IPS-15b (cell line): ENCODE data around the gene LYL1.
A peak's percentile ranks its signal among the peaks of the same experiment; 100 is the strongest.

Source experiments
- H3K27me3 ChIP-seq: one replicate; pipeline ENCODE4 v1.6.1; 2013; ENCODE audit warnings: low read length; ENCODE audit not compliant: control insufficient read depth, insufficient read depth
- H3K36me3 ChIP-seq: one replicate; pipeline ENCODE4 v1.6.1; 2013; ENCODE audit warnings: low read length; ENCODE audit not compliant: control insufficient read depth, insufficient read depth
- H3K4me1 ChIP-seq: one replicate; pipeline ENCODE4 v1.6.1; 2013; ENCODE audit warnings: mild to moderate bottlenecking, low read length; ENCODE audit not compliant: control insufficient read depth, insufficient read depth
- H3K4me3 ChIP-seq: one replicate; pipeline ENCODE4 v1.5.1; 2013; ENCODE audit warnings: low read depth, low read length
- H3K9ac ChIP-seq: one replicate; pipeline ENCODE4 v1.6.1; 2013; ENCODE audit warnings: low read depth, mild to moderate bottlenecking, low read length
- H3K9me3 ChIP-seq: one replicate; pipeline ENCODE4 v1.6.1; 2013; ENCODE audit warnings: mild to moderate bottlenecking, low read length; ENCODE audit not compliant: control insufficient read depth, insufficient read depth

Gene LYL1

DNA sequence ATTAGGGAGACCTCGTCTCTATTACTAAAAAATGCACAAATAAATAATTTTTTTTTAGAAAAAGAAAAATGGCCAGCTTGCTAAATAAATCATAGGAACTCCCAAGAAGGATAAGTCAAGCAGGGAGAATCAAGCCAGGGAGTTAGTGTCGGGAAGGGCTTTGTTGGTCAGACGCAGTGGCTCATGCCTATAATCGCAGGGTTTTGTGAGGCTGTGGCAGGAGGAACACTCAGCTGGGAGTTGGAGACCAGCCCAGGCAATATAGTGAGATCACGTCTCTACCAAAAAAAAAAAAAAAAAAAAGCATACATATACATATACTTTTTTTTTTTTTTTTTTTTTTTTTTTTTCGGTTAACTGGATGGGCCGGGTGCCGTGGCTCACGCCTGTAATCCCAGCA is 24.4 kb upstream of the LYL1 start:
- no peaks in the 10 kb centered on the region for H3K9me3 ChIP-seq
- H3K4me3 ChIP-seq = no peak overlapping the region
- H3K4me1 ChIP-seq = no peaks in the 10 kb centered on the region
- H3K36me3 ChIP-seq = peaks cover 14% of the 10 kb centered on the region
- no peaks in the 10 kb centered on the region for H3K27me3 ChIP-seq
- H3K9ac ChIP-seq = no peak overlapping the region

DNA sequence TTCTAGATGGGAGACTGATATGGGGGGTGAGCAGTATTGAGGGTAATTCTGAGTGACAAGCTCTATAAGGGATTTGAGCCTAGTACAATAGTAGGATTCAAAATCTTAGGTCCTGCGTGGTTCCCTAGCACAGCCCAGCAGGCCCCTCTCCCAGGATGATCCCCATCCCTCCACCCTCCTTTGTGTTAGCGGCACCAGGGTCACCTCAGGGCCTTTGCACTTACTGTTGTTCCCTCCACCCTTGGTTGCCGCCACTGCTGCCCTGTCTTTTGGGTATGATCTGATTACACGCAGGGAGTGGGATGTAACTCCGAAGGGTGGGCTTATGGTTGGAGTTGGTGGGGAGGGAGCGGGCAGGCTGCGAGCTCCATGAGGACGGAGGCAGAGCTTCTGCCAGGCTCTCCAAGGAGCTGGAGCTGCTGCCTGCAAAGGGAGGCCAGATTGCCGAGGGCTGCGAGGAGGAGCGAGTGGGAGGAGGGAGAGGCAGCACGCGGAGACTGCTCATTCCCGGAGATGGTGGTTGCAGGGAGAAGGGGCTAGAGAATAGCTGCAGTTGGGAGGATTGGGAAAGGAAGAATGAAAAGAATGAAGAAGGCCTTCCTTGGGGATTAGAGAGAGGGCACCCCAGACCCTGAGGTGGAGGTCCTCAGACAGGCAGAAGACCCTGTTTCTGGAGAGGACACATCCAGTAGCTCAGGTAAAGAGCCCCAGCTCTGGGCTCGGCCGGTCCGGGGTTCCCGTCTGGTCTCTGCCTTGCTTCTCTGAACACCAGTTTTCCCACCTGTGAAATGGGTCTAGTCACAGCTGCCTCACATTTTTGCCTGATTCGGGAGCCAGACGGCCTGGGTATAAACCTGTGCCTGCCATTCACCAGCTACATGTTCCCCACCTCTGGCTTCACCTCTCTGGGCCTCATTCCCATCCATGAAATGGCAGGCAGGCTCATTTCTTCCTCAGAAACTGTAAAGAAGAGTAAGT is 20.6 kb upstream of the LYL1 start:
- Histone ChIP-seq H3K4me1 (peaks cover 24% of the 10 kb centered on the region), H3K36me3 (peaks cover 24% of the 10 kb centered on the region), H3K27me3 (no peaks in the 10 kb centered on the region), H3K9me3 (no peaks in the 10 kb centered on the region), H3K4me3 (no peak overlapping the region), H3K9ac (no peak overlapping the region)

DNA sequence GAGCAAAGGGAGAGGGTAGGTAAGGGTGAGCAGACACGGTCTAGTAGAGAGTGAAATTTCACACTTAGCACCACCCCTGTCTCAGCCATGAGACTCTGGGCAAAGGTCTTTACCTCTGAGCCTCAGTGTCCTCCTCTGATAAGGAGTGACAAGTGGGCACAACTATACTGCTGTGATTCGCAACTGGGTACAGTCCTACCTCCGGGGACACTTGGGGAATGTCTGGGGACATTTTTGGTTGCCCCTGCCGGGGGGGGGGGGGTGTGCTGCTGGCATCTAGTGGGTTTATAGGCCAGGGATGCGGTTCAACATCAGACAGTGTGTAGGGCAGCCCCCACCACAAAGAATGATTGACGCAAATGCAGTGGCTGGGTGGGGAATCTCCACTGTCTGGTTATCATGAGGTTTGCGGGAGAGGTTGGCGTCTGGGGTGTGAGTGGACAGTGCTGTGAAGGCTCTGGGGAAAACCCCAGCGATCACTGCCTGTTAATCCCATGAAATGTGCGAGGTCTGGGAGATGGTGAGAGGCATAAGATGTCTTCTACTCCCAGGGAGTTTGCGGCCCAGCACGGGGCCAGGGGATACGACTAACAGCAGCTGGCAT is 19.7 kb upstream of the LYL1 start:
- no peaks in the 10 kb centered on the region for H3K27me3 ChIP-seq
- peak overlapping the region; percentile 24 for H3K9ac ChIP-seq
- no peaks in the 10 kb centered on the region for H3K9me3 ChIP-seq
- H3K36me3 ChIP-seq = peaks cover 24% of the 10 kb centered on the region
- peaks cover 24% of the 10 kb centered on the region for H3K4me1 ChIP-seq
- no peak overlapping the region for H3K4me3 ChIP-seq

DNA sequence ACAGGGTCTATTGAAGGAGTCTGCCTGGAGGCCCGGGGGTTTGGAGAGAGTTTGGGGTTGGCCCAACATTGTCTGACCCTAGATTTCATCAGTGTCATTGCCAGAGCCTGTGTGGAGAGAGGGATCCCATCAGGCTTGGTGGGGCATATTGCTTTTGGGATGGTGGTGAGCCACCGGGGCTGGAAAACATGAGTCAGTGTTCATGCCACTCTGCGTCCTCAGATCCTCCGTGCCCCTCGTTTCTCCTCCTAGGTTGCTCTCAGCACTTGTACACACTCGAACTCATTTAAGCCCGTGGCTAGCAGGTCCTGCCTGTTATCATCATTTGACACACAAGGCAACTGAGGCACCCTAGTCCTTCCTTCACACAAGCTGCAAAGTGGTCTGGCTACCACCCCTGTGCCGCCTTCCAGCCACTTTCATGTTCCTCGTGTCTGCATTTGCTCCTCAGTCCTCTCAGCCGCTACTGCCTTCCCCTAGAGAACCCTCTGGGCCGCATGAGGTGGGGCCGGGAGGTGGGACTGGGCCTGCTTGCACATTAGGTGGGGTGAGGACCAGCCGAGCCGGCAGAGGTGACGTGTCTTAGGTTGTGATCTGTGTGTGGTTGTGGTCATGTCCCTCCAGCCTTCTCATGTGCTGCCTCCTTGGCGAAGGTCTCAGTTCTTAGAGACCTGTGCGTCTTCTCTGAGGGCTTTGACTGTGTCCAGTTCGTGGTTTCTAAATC is 19.1 kb upstream of the LYL1 start:
- Histone ChIP-seq H3K9me3 (no peaks in the 10 kb centered on the region), H3K4me1 (peaks cover 24% of the 10 kb centered on the region), H3K27me3 (no peaks in the 10 kb centered on the region), H3K4me3 (peak overlapping the region; percentile 88), H3K9ac (peak overlapping the region; percentile 24), H3K36me3 (peaks cover 24% of the 10 kb centered on the region)

- Histone ChIP-seq H3K9ac (no peak overlapping the region), H3K9me3 (no peaks in the 10 kb centered on the region), H3K27me3 (no peaks in the 10 kb centered on the region), H3K36me3 (peaks cover 20% of the 10 kb centered on the region), H3K4me1 (peaks cover 25% of the 10 kb centered on the region), H3K4me3 (peak overlapping the region; percentile 88)
These were observed 18.2 kb upstream of the LYL1 start for GRCh38 chr19:13120817-13121216.

- Histone ChIP-seq H3K4me1 (peaks cover 28% of the 10 kb centered on the region), H3K36me3 (peaks cover 21% of the 10 kb centered on the region), H3K4me3 (peak overlapping the region; percentile 88), H3K9me3 (no peaks in the 10 kb centered on the region), H3K9ac (peak overlapping the region; percentile 61), H3K27me3 (no peaks in the 10 kb centered on the region)
These were observed 17.4 kb upstream of the LYL1 start for GRCh38 chr19:13120031-13120430.

- H3K9me3 ChIP-seq = no peaks in the 10 kb centered on the region
- H3K4me1 ChIP-seq = peaks cover 28% of the 10 kb centered on the region
- no peaks in the 10 kb centered on the region for H3K27me3 ChIP-seq
- H3K4me3 ChIP-seq = peak overlapping the region; percentile 88
- H3K36me3 ChIP-seq = peaks cover 24% of the 10 kb centered on the region
- H3K9ac ChIP-seq = peak overlapping the region; percentile 61
These were observed 17.0 kb upstream of the LYL1 start for GRCh38 chr19:13119627-13120026.

DNA sequence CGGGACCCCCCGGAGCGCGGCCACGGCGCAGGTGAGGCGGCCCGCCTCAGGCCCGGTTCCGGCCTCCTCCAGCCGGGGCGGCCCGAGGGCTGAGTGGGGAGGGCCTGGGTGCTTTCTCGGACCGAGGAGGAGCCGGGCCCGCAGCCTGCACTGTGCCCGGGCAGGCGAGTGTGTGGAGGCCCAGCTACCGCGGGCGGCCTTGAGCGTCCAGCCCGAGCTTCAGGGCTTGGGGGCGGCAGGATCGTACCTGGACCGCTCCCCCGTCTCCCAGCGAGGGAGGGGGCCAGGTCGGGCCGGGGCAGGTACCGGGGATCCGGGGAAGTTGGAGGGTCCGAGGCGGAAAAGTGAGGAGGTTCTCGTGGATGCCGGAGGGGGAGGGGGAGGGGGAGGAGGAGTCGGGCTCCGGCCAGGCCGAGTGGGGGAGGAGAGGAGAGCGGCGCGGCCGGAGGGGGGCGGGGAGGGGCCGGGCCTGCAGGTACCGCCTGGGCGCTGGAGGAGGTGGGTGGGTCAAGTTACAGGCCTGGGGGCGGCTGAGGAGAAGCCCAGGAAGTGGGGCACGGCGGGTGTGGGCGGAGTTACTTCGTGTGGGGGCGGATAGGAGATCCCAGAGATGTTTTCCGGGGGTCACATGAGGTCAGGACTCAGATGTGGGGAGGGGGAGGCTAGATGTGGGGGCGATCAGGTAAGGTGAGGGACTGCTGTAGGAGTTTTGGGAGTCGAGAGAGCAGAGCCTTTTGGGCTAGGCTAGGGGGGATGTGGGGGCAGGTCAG is 16.0 kb upstream of the LYL1 start:
- Histone ChIP-seq H3K4me1 (peaks cover 28% of the 10 kb centered on the region), H3K9me3 (no peaks in the 10 kb centered on the region), H3K27me3 (no peaks in the 10 kb centered on the region), H3K4me3 (peak overlapping the region; percentile 88), H3K36me3 (peaks cover 20% of the 10 kb centered on the region), H3K9ac (peak overlapping the region; percentile 96)

GRCh38 chr19:13117772-13118423 is 15.2 kb upstream of the LYL1 start, which contains the start of gene NACC1:
Gene NACC1, plus strand, starts transcription at chr19:13118264. Its CDS starts 16,944 bp downstream, at chr19:13135208.
- peaks cover 21% of the 10 kb centered on the region for H3K36me3 ChIP-seq
- H3K4me3 ChIP-seq = peak within 1 kb of the TSS; percentile 88
- no peaks in the 10 kb centered on the region for H3K9me3 ChIP-seq
- H3K9ac ChIP-seq = peak within 1 kb of the TSS; percentile 96
- H3K4me1 ChIP-seq = peaks cover 28% of the 10 kb centered on the region
- H3K27me3 ChIP-seq = no peaks in the 10 kb centered on the region

DNA sequence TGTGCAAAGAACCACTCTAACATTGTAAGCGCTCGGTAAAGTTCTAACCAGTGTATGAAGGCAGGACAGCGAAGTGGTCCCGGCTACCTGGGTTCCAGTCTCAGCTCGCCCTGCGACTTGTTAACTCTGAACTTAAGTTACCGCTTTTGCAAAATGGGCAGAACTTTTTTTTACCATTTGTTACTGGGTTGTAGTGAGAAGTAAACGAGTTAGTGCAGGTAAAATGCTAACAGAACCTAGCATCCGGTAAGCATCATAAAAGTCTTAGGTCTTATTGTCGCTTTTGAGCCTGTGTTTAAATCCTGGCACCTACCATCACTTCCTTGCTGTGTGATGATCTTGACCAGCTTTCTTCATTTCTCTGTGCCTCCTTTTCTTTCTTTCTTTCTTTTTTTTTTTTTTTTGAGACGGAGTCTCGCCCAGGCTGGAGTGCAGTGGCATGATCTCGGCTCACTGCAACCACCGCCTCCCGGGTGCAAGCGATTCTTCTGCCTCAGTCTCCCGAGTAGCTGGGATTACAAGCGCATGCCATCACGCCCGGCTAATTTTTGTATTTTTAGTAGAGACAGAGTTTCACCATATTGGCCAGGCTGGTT is 14.6 kb upstream of the LYL1 start:
- peaks cover 23% of the 10 kb centered on the region for H3K36me3 ChIP-seq
- H3K4me1 ChIP-seq = peaks cover 28% of the 10 kb centered on the region
- no peaks in the 10 kb centered on the region for H3K27me3 ChIP-seq
- no peaks in the 10 kb centered on the region for H3K9me3 ChIP-seq
- H3K9ac ChIP-seq = peak overlapping the region; percentile 89
- peak overlapping the region; percentile 83 for H3K4me3 ChIP-seq
